Liver (tissue), 9 donors: Measurements from ENCODE around the gene SLBP. TPM values are rescaled to one million over a fixed set of nuclear protein-coding genes. Genes with fewer than 3 reads are reported as not detected.
"Not testable (repeated sequence)": the region's sequence is repeated elsewhere in the genome, so short reads cannot be mapped to it uniquely, and the experiment has no call there.

Source experiments
- DNase-seq: peaks from one replicate; pipeline ENCODE4 v3.0.0-alpha.2; 2017; ENCODE audit warnings: low spot score
- H3K27ac ChIP-seq, 2 donors: one replicate each; pipeline ENCODE4 v1.7.0; 2013; ENCODE audit warnings: inconsistent platforms in 2 of 2, low read length in 2 of 2, control low read depth in 1 of 2, low read depth in 1 of 2, mild to moderate bottlenecking in 1 of 2
- H3K27me3 ChIP-seq, 4 donors: one replicate each; pipeline versions ENCODE4 v1.6.1 to v1.7.0; 2013; ENCODE audit warnings: low read length in 3 of 4, inconsistent platforms in 1 of 4, mild to moderate bottlenecking in 1 of 4, moderate library complexity in 1 of 4; ENCODE audit not compliant: control insufficient read depth in 4 of 4, insufficient read depth in 4 of 4
- H3K36me3 ChIP-seq, 4 donors: one replicate each; pipeline versions ENCODE4 v1.6.1 to v1.7.0; 2013; ENCODE audit warnings: low read length in 3 of 4, mild to moderate bottlenecking in 3 of 4, low read depth in 1 of 4, moderate library complexity in 1 of 4; ENCODE audit not compliant: control insufficient read depth in 4 of 4, insufficient read depth in 3 of 4
- H3K4me1 ChIP-seq, 4 donors: one replicate each; pipeline versions ENCODE4 v1.6.1 to v1.7.0; 2013; ENCODE audit warnings: low read length in 3 of 4, mild to moderate bottlenecking in 3 of 4, moderate library complexity in 1 of 4; ENCODE audit not compliant: control insufficient read depth in 4 of 4, insufficient read depth in 4 of 4
- H3K4me3 ChIP-seq, 3 donors: one replicate each; pipeline versions ENCODE4 v1.6.1 to v1.7.0; 2013; ENCODE audit warnings: low read length in 3 of 3, control low read depth in 1 of 3, low read depth in 1 of 3, mild to moderate bottlenecking in 1 of 3
- H3K9ac ChIP-seq, 2 donors: one replicate each; pipeline ENCODE4 v1.7.0; 2013; ENCODE audit warnings: low read length in 2 of 2, mild to moderate bottlenecking in 2 of 2, moderate library complexity in 2 of 2, control low read depth in 1 of 2, low read depth in 1 of 2
- H3K9me3 ChIP-seq, 4 donors: one replicate each; pipeline versions ENCODE4 v1.6.1 to v1.7.0; 2013; ENCODE audit warnings: low read length in 3 of 4; ENCODE audit not compliant: control insufficient read depth in 4 of 4
- EGR1 ChIP-seq, 2 donors: IDR thresholded peaks; 2 replicates each; pipeline ENCODE4 v1.6.1; 2016 to 2018; ENCODE audit warnings: antibody characterized with exemption in 2 of 2, low read depth in 2 of 2
- FOXA1 ChIP-seq: IDR thresholded peaks from 2 replicates; pipeline ENCODE4 v1.6.1; 2016; ENCODE audit warnings: antibody characterized with exemption
- FOXA2 ChIP-seq: IDR thresholded peaks from 2 replicates; pipeline ENCODE4 v1.6.1; 2016; ENCODE audit warnings: antibody characterized with exemption
- GABPA ChIP-seq, 2 donors: IDR thresholded peaks in 1 of 2; conservative IDR thresholded peaks in 1 of 2; 2 replicates each; pipeline ENCODE4 v1.6.1; 2016; ENCODE audit warnings: antibody characterized with exemption in 2 of 2, mild to moderate bottlenecking in 1 of 2, moderate library complexity in 1 of 2
- HNF4A ChIP-seq, 2 donors: conservative IDR thresholded peaks; 2 replicates each; pipeline ENCODE4 v1.6.1; 2016; ENCODE audit warnings: antibody characterized with exemption in 2 of 2, mild to moderate bottlenecking in 2 of 2
- JUND ChIP-seq, 2 donors: IDR thresholded peaks; 2 replicates each; pipeline ENCODE4 v1.6.1; 2016; ENCODE audit warnings: antibody characterized with exemption in 2 of 2
- MAX ChIP-seq: IDR thresholded peaks from 2 replicates; pipeline ENCODE4 v1.6.1; 2016; ENCODE audit warnings: antibody characterized with exemption
- NR2F2 ChIP-seq: IDR thresholded peaks from 2 replicates; pipeline ENCODE4 v1.6.1; 2016; ENCODE audit warnings: antibody characterized with exemption
- RAD21 ChIP-seq, 2 donors: IDR thresholded peaks; 2 replicates each; pipeline ENCODE4 v1.6.1; 2016; ENCODE audit warnings: antibody characterized with exemption in 2 of 2, mild to moderate bottlenecking in 2 of 2
- REST ChIP-seq: IDR thresholded peaks from 2 replicates; pipeline ENCODE4 v1.6.1; 2016; ENCODE audit warnings: antibody characterized with exemption, mild to moderate bottlenecking
- RXRA ChIP-seq, 2 donors: IDR thresholded peaks; 2 replicates each; pipeline ENCODE4 v1.6.1; 2017 to 2018; ENCODE audit warnings: antibody characterized with exemption in 2 of 2, mild to moderate bottlenecking in 1 of 2
- SP1 ChIP-seq: IDR thresholded peaks from 2 replicates; pipeline ENCODE4 v1.6.1; 2018; ENCODE audit warnings: antibody characterized with exemption, mild to moderate bottlenecking
- YY1 ChIP-seq: IDR thresholded peaks from 2 replicates; pipeline ENCODE4 v1.6.1; 2016; ENCODE audit warnings: antibody characterized with exemption, mild to moderate bottlenecking
- ZBTB33 ChIP-seq: IDR thresholded peaks from 2 replicates; pipeline ENCODE4 v1.6.1; 2016; ENCODE audit warnings: antibody characterized with exemption
- WGBS: extraction: QIAGEN DNeasy Blood & Tissue Kit; methylation state at CpG from one replicate; pipeline ENCODE4 v1.1.7; 2013; 5-methylcytosine and 5-hydroxymethylcytosine counted together
- polyA plus RNA-seq, 2 donors: library from polyadenylated mRNA; stranded (reverse) in 1 of 2; unstranded in 1 of 2; fragments of 200-250 nt in 1 of 2; fragments of >200 nt in 1 of 2; fragmentation: Nextera tagmentation in 1 of 2; extraction: Ambion mirVana in 1 of 2; gene quantifications; one replicate each; pipeline versions ENCODE4 v1.2.1 to v1.2.3, GENCODE V29; 2013 to 2015
- total RNA-seq, 2 donors: library from RNA; depleted of rRNA; stranded (reverse); fragments of >200 nt; gene quantifications; one replicate each; pipeline ENCODE4 v1.2.3, GENCODE V29; 2014
- TF ChIP-seq, protein P1 (sequence below): fragments of 150-350 bp; IDR thresholded peaks from 2 replicates; pipeline ENCODE4 v1.5.1; 2017; ENCODE audit warnings: improper control_type of control experiment, low read depth, low read length; ENCODE audit not compliant: missing input control
- donor health status: healthy.
- donor health status: healthy.
- donor health status: healthy.
- donor health status: healthy.
- donor health status: healthy.

SLBP gene
- total and polyA plus RNA-seq, 4 donors: 14.7 to 64.4 (median 17.4) TPM

GRCh38 chr4:1674682-1675081, 37.4 kb downstream of the SLBP start:
- H3K36me3 ChIP-seq: no peaks in the 10 kb centered on the region
- no peak overlapping the region for H3K27ac ChIP-seq
- H3K4me1 ChIP-seq: no peaks in the 10 kb centered on the region
- TF ChIP-seq RAD21 (IDR thresholded peaks at IDR 0.05) (no peak), JUND (IDR thresholded peaks at IDR 0.05) (no peak)
- H3K9me3 ChIP-seq: no peaks in the 10 kb centered on the region
- H3K9ac ChIP-seq: no peak overlapping the region
- no peak for DNase-seq
- no peaks in the 10 kb centered on the region for H3K27me3 ChIP-seq
- WGBS: 77% methylated on average over 9 of the region's 9 CpGs
- no peak overlapping the region for H3K4me3 ChIP-seq

- Histone ChIP-seq H3K27ac (no peak overlapping the region), H3K9ac (no peak overlapping the region), H3K4me1 (no peaks in the 10 kb centered on the region), H3K9me3 (no peaks in the 10 kb centered on the region), H3K27me3 (no peaks in the 10 kb centered on the region), H3K36me3 (no peaks in the 10 kb centered on the region), H3K4me3 (no peak overlapping the region)
- no peak for DNase-seq
- 92% methylated on average over 20 of the region's 20 CpGs for WGBS
- TF ChIP-seq GABPA (IDR thresholded peaks at IDR 0.05 in 1 of 2, conservative IDR thresholded peaks at IDR 0.05 in 1 of 2): no peak
- no peak for TF ChIP-seq ZBTB33
- no peak for TF ChIP-seq RXRA (IDR thresholded peaks at IDR 0.05)
- no peak for TF ChIP-seq EGR1 (IDR thresholded peaks at IDR 0.05; ENCODE audit: low read depth in 2 of 2)
- no peak for TF ChIP-seq JUND (IDR thresholded peaks at IDR 0.05)
- TF ChIP-seq FOXA1: no peak
- TF ChIP-seq MAX: no peak
- no peak for TF ChIP-seq REST
- TF ChIP-seq FOXA2: no peak
- no peak for TF ChIP-seq HNF4A (conservative IDR thresholded peaks at IDR 0.05)
- no peak for TF ChIP-seq RAD21 (IDR thresholded peaks at IDR 0.05)
- no peak for TF ChIP-seq YY1
- no peak for TF ChIP-seq NR2F2
- TF ChIP-seq SP1: no peak
- TF ChIP-seq, protein P1, sequence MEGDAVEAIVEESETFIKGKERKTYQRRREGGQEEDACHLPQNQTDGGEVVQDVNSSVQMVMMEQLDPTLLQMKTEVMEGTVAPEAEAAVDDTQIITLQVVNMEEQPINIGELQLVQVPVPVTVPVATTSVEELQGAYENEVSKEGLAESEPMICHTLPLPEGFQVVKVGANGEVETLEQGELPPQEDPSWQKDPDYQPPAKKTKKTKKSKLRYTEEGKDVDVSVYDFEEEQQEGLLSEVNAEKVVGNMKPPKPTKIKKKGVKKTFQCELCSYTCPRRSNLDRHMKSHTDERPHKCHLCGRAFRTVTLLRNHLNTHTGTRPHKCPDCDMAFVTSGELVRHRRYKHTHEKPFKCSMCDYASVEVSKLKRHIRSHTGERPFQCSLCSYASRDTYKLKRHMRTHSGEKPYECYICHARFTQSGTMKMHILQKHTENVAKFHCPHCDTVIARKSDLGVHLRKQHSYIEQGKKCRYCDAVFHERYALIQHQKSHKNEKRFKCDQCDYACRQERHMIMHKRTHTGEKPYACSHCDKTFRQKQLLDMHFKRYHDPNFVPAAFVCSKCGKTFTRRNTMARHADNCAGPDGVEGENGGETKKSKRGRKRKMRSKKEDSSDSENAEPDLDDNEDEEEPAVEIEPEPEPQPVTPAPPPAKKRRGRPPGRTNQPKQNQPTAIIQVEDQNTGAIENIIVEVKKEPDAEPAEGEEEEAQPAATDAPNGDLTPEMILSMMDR: no peak
Measured at GRCh38 chr4:1673671-1674070, 38.4 kb downstream of the SLBP start.

GRCh38 chr4:1671011-1671410, 41.1 kb downstream of the SLBP start:
- H3K36me3 ChIP-seq, DNase-seq, H3K4me1 ChIP-seq, H3K27me3 ChIP-seq, H3K4me3 ChIP-seq, H3K9me3 ChIP-seq, H3K27ac ChIP-seq, H3K9ac ChIP-seq: not testable (repeated sequence)
- WGBS: 93% methylated on average over 20 of the region's 20 CpGs
